CD14-positive monocyte (primary cell): Measurements from ENCODE around the gene TNFAIP8L2. TPM values are rescaled to one million over a fixed set of nuclear protein-coding genes. Genes with fewer than 3 reads are reported as not detected.
A peak's percentile ranks its signal among the peaks of the same experiment; 100 is the strongest.

Experiments used
- DNase-seq, 3 donors: peaks; one replicate each; pipeline ENCODE4 v3.0.0-alpha.2; 2011 to 2022
- H2AFZ ChIP-seq: 2 replicates; pipeline ENCODE4 v1.6.0; 2012; ENCODE audit warnings: mild to moderate bottlenecking, low read depth, low read length, inconsistent platforms; ENCODE audit not compliant: insufficient read depth, poor library complexity, severe bottlenecking
- H3K27ac ChIP-seq, 2 donors: 1 replicate in 1 of 2; 2 replicates in 1 of 2; pipeline ENCODE4 v1.5.1; 2012 to 2013; ENCODE audit warnings: low read length in 2 of 2, control low read depth in 1 of 2, inconsistent platforms in 1 of 2, low read depth in 1 of 2, mild to moderate bottlenecking in 1 of 2
- H3K27me3 ChIP-seq, 2 donors: one replicate each; pipeline versions ENCODE4 v1.6.0 to v1.6.1; 2011 to 2013; ENCODE audit warnings: low read length in 2 of 2; ENCODE audit not compliant: control insufficient read depth in 2 of 2, insufficient read depth in 2 of 2
- H3K36me3 ChIP-seq, 2 donors: replicated peaks in 1 of 2; 1 replicate in 1 of 2; 2 replicates in 1 of 2; pipeline versions ENCODE4 v1.5.1 to v1.6.1; 2012 to 2013; ENCODE audit warnings: low read length in 2 of 2, control low read depth in 1 of 2, inconsistent platforms in 1 of 2, mild to moderate bottlenecking in 1 of 2; ENCODE audit not compliant: insufficient read depth in 2 of 2, control insufficient read depth in 1 of 2
- H3K4me1 ChIP-seq, 2 donors: 1 replicate in 1 of 2; 2 replicates in 1 of 2; pipeline versions ENCODE4 v1.5.1 to v1.6.1; 2012 to 2013; ENCODE audit warnings: low read length in 2 of 2, control low read depth in 1 of 2, inconsistent platforms in 1 of 2, mild to moderate bottlenecking in 1 of 2, moderate library complexity in 1 of 2; ENCODE audit not compliant: insufficient read depth in 2 of 2, control insufficient read depth in 1 of 2
- H3K4me2 ChIP-seq: replicated peaks from 2 replicates; pipeline ENCODE3; 2012; ENCODE audit warnings: low read length, moderate library complexity, mild to moderate bottlenecking; ENCODE audit not compliant: poor library complexity, severe bottlenecking; ENCODE audit errors: extremely low read depth
- H3K4me3 ChIP-seq, 3 experiments: fragments of 200-600 bp in 1 of 3; sonication (generic) in 1 of 3; replicated peaks in 1 of 3; 1 replicate in 2 of 3; 2 replicates in 1 of 3; pipeline ENCODE4 v1.5.1; 2011 to 2013; ENCODE audit warnings: low read length in 3 of 3, mild to moderate bottlenecking in 3 of 3, control low read depth in 2 of 3, low read depth in 2 of 3, inconsistent platforms in 1 of 3, moderate library complexity in 1 of 3
- H3K79me2 ChIP-seq: 2 replicates; pipeline ENCODE4 v1.6.0; 2012; ENCODE audit warnings: mild to moderate bottlenecking, control low read depth, inconsistent platforms, low read length, moderate library complexity; ENCODE audit not compliant: insufficient read depth
- H3K9ac ChIP-seq: 2 replicates; pipeline ENCODE4 v1.6.0; 2017; ENCODE audit warnings: low read length, mild to moderate bottlenecking; ENCODE audit not compliant: insufficient read depth, poor library complexity, severe bottlenecking
- H3K9me3 ChIP-seq, 2 donors: replicated peaks in 1 of 2; 1 replicate in 1 of 2; 2 replicates in 1 of 2; pipeline versions ENCODE4 v1.5.1 to v1.6.1; 2012 to 2013; ENCODE audit warnings: low read length in 2 of 2, control low read depth in 1 of 2; ENCODE audit not compliant: control insufficient read depth in 1 of 2, insufficient read depth in 1 of 2
- H4K20me1 ChIP-seq: 2 replicates; pipeline ENCODE4 v1.6.0; 2012; ENCODE audit warnings: mild to moderate bottlenecking, low read length, control low read depth, moderate library complexity; ENCODE audit not compliant: insufficient read depth
- H3K27ac Mint-ChIP-seq, 7 donors: one replicate each; pipeline ENCODE4 v1.8.0; 2020; ENCODE audit warnings: mild to moderate bottlenecking in 7 of 7, mixed read lengths in 7 of 7, moderate library complexity in 6 of 7, inconsistent platforms in 2 of 7
- H3K27me3 Mint-ChIP-seq, 3 donors: one replicate each; pipeline ENCODE4 v1.8.0; 2021 to 2022; ENCODE audit warnings: low read depth in 3 of 3, mild to moderate bottlenecking in 3 of 3, mixed read lengths in 3 of 3, moderate library complexity in 3 of 3, inconsistent platforms in 1 of 3
- H3K36me3 Mint-ChIP-seq, 2 donors: one replicate each; pipeline ENCODE4 v1.8.0; 2020; ENCODE audit warnings: mixed read lengths in 2 of 2, inconsistent platforms in 1 of 2, mild to moderate bottlenecking in 1 of 2
- H3K4me1 Mint-ChIP-seq: one replicate; pipeline ENCODE4 v1.8.0; 2020; ENCODE audit warnings: mild to moderate bottlenecking, mixed read lengths
- H3K4me3 Mint-ChIP-seq, 2 donors: one replicate each; pipeline ENCODE4 v1.8.0; 2020; ENCODE audit warnings: mild to moderate bottlenecking in 2 of 2, mixed read lengths in 2 of 2, moderate library complexity in 1 of 2
- H3K9me3 Mint-ChIP-seq, 7 donors: one replicate each; pipeline ENCODE4 v1.8.0; 2020 to 2022; ENCODE audit warnings: mixed read lengths in 7 of 7, mild to moderate bottlenecking in 6 of 7, moderate library complexity in 6 of 7, inconsistent platforms in 2 of 7
- CTCF ChIP-seq: fragments of 200-600 bp; IDR thresholded peaks from one replicate; pipeline ENCODE4 v1.8.0; 2022; ENCODE audit warnings: antibody characterized with exemption, mild to moderate bottlenecking
- WGBS: methylation state at CpG from one replicate; pipeline ENCODE4 v1.1.5; 2013; ENCODE audit warnings: missing lambda C conversion rate; ENCODE audit not compliant: insufficient coverage; 5-methylcytosine and 5-hydroxymethylcytosine counted together
- intact Hi-C, 2 donors: fragments of 100-400 bp; cut with micrococcal nuclease; formaldehyde crosslinking; loops; one replicate each; pipeline versions ENCODE4 v1.15.0 to v1.15.1; 2023
- polyA minus RNA-seq: library from RNA; depleted of rRNA, polyadenylated mRNA; stranded (reverse); fragments of >200 nt; gene quantifications from 2 replicates; pipeline ENCODE4 v1.2.3, GENCODE V29; 2012
- polyA plus RNA-seq, 3 donors: library from polyadenylated mRNA; depleted of rRNA in 1 of 3; unstranded in 2 of 3; stranded (reverse) in 1 of 3; fragments of 300-500 nt in 2 of 3; fragments of >200 nt in 1 of 3; fragmentation: Illumina TruSeq in 2 of 3; gene quantifications; 1 replicate in 2 of 3; 2 replicates in 1 of 3; pipeline ENCODE4 v1.2.3, GENCODE V29; 2012 to 2021
- total RNA-seq, 12 experiments: library from RNA in 1 of 12; stranded (reverse) in 1 of 12; fragments of 120-200 nt in 1 of 12; gene quantifications; one replicate each; pipeline ENCODE4 v1.2.4 and lab custom pipeline; 2013 to 2026; ENCODE audit warnings: mixed read lengths in 6 of 12, inconsistent platforms in 1 of 12

Gene TNFAIP8L2
- total RNA-seq (2013), result 148 TPM
- polyA plus RNA-seq (100 to 1,000 TPM in 2 of 3 donors, 10 to 100 TPM in 1; 50.3 to 104 (median 103) TPM), polyA minus RNA-seq (163 and 280 TPM in 2 replicates), total RNA-seq (lab: John Stamatoyannopoulos, UW) (0.17 to 12.1 (median 6.1) reads per million in 11 experiments)

- H3K27me3 ChIP-seq, result no peaks in the 10 kb centered on the region
- peak within 1 kb of the TSS; percentile 74 to 91 (median 91) for H3K4me3 ChIP-seq
- peak within 1 kb of the TSS; percentile 62 for H2AFZ ChIP-seq
- H4K20me1 ChIP-seq, result peaks cover 49% of the 10 kb centered on the region
- peaks cover 10 to 28% of the 10 kb centered on the region in 2 donors for H3K36me3 ChIP-seq
- H3K9me3 ChIP-seq, result no peaks in the 10 kb centered on the region
- DNase-seq, result peak; percentile 64 to 72 (median 64)
- Mint-ChIP-seq H3K4me3 (peak within 1 kb of the TSS; percentile 98), H3K9me3 (no peaks in the 10 kb centered on the region), H3K4me1 (peaks cover 49% of the 10 kb centered on the region), H3K27me3 (peaks cover 0 to 7% (median 0%) of the 10 kb centered on the region in 3 donors), H3K27ac (peak within 1 kb of the TSS; percentile 90 to 96 (median 95)), H3K36me3 (peaks cover 22 to 30% of the 10 kb centered on the region in 2 donors)
- WGBS, result 0% methylated on average over 3 of the region's 4 CpGs
- H3K9ac ChIP-seq, result peak within 1 kb of the TSS; percentile 52
- H3K4me1 ChIP-seq, result peaks cover 51 to 60% of the 10 kb centered on the region in 2 donors
- peak within 1 kb of the TSS; percentile 60 to 79 for H3K27ac ChIP-seq
- intact Hi-C loops, result loop anchor here in 1 of 2 donors (2.0 to 5.0 kb wide), 3 partner anchors 58 to 394 kb away; no protein-coding TSS in a partner anchor
- H3K4me2 ChIP-seq, result peak within 1 kb of the TSS; percentile 88
- peaks cover 49% of the 10 kb centered on the region for H3K79me2 ChIP-seq
- TF ChIP-seq CTCF, result no peak
Observed at GRCh38 chr1:151156515-151156819, at the start of gene TNFAIP8L2. Gene TNFAIP8L2 (plus strand): TSS chr1:151156649. CDS start chr1:151158698, 2,049 bp downstream.

GRCh38 chr1:151106894-151107293 lies 49.6 kb upstream of the TNFAIP8L2 start:
- Histone ChIP-seq H3K79me2 (no peaks in the 10 kb centered on the region), H4K20me1 (no peaks in the 10 kb centered on the region), H3K4me2 (no peak overlapping the region), H3K27me3 (no peaks in the 10 kb centered on the region), H2AFZ (no peak overlapping the region), H3K27ac (no peak overlapping the region), H3K36me3 (peaks cover 10 to 38% of the 10 kb centered on the region in 2 donors), H3K4me1 (no peaks in the 10 kb centered on the region), H3K9me3 (no peaks in the 10 kb centered on the region), H3K9ac (no peak overlapping the region), H3K4me3 (no peak overlapping the region)
- no peak overlapping the region for H3K4me3 Mint-ChIP-seq
- peak in 1 of 3 donors; percentile 6 for DNase-seq
- peaks cover 33 to 64% of the 10 kb centered on the region in 2 donors for H3K36me3 Mint-ChIP-seq
- intact Hi-C loops, result loop anchor here in 1 of 2 donors (10.0 kb wide), 1 partner anchor 118 kb away; no protein-coding TSS in a partner anchor
- WGBS, result no CpG with 5 or more reads among the region's 2 CpGs
- H3K27ac Mint-ChIP-seq, result no peak overlapping the region
- TF ChIP-seq CTCF, result no peak
- no peaks in the 10 kb centered on the region for H3K9me3 Mint-ChIP-seq
- peaks cover 0 to 3% (median 0%) of the 10 kb centered on the region in 3 donors for H3K27me3 Mint-ChIP-seq
- no peaks in the 10 kb centered on the region for H3K4me1 Mint-ChIP-seq
